Astrocyte (in vitro differentiated cells and primary cell): ENCODE results near the gene TMEM86A. TPM values are rescaled to one million over a fixed set of nuclear protein-coding genes. Genes with fewer than 3 reads are reported as not detected.
"Not testable (repeated sequence)": the region's sequence is repeated elsewhere in the genome, so short reads cannot be mapped to it uniquely, and the experiment has no call there.

Experiments
- DNase-seq: peaks from one replicate; pipeline ENCODE4 v3.0.0-alpha.2; 2010; ENCODE audit warnings: low read depth
- FAIRE-seq: peaks from 2 replicates; lab custom pipeline; 2011; peaks lifted over from hg19 to GRCh38; lab: Jason Lieb, UNC
- H2AFZ ChIP-seq: 2 replicates; pipeline ENCODE4 v1.6.0; 2012; ENCODE audit warnings: low read depth, low read length, inconsistent platforms
- H3K27ac ChIP-seq: 2 replicates; pipeline ENCODE4 v1.5.1; 2011; ENCODE audit warnings: low read depth, low read length, inconsistent platforms
- H3K27me3 ChIP-seq: 2 replicates; pipeline ENCODE4 v1.6.0; 2011; ENCODE audit warnings: low read length, inconsistent platforms; ENCODE audit not compliant: insufficient read depth
- H3K36me3 ChIP-seq: 2 replicates; pipeline ENCODE4 v1.5.1; 2011; ENCODE audit warnings: low read length, inconsistent platforms; ENCODE audit not compliant: insufficient read depth
- H3K4me1 ChIP-seq: 2 replicates; pipeline ENCODE4 v1.5.1; 2011; ENCODE audit warnings: low read length, inconsistent platforms; ENCODE audit not compliant: insufficient read depth
- H3K4me2 ChIP-seq: 2 replicates; pipeline ENCODE4 v1.6.0; 2012; ENCODE audit warnings: low read length, inconsistent platforms
- H3K4me3 ChIP-seq: 2 replicates; pipeline ENCODE4 v1.5.1; 2011; ENCODE audit warnings: low read depth, mild to moderate bottlenecking, low read length, inconsistent platforms; ENCODE audit not compliant: insufficient read depth
- H3K79me2 ChIP-seq: 2 replicates; pipeline ENCODE4 v1.6.0; 2012; ENCODE audit warnings: mild to moderate bottlenecking, low read length, inconsistent platforms; ENCODE audit not compliant: insufficient read depth
- H3K9ac ChIP-seq: 2 replicates; pipeline ENCODE4 v1.6.0; 2012; ENCODE audit warnings: mild to moderate bottlenecking, low read length, inconsistent platforms
- H3K9me3 ChIP-seq: 2 replicates; pipeline ENCODE4 v1.5.1; 2012; ENCODE audit warnings: low read depth, mild to moderate bottlenecking, low read length, inconsistent platforms; ENCODE audit not compliant: insufficient read depth
- H4K20me1 ChIP-seq: 2 replicates; pipeline ENCODE4 v1.6.0; 2012; ENCODE audit warnings: low read length, inconsistent platforms; ENCODE audit not compliant: insufficient read depth
- H3K27ac Mint-ChIP-seq: one replicate; pipeline ENCODE4 v1.8.0; 2021; ENCODE audit warnings: mild to moderate bottlenecking, mixed read lengths; ENCODE audit not compliant: unreplicated experiment
- H3K27me3 Mint-ChIP-seq: one replicate; pipeline ENCODE4 v1.8.0; 2021; ENCODE audit warnings: low read depth, mixed read lengths; ENCODE audit not compliant: unreplicated experiment
- H3K36me3 Mint-ChIP-seq: one replicate; pipeline ENCODE4 v1.8.0; 2021; ENCODE audit warnings: low read depth, mixed read lengths; ENCODE audit not compliant: unreplicated experiment
- H3K4me1 Mint-ChIP-seq: one replicate; pipeline ENCODE4 v1.8.0; 2021; ENCODE audit warnings: low read depth, mixed read lengths; ENCODE audit not compliant: unreplicated experiment
- H3K4me3 Mint-ChIP-seq: one replicate; pipeline ENCODE4 v1.8.0; 2021; ENCODE audit warnings: mild to moderate bottlenecking, moderate library complexity, mixed read lengths; ENCODE audit not compliant: unreplicated experiment
- H3K9me3 Mint-ChIP-seq: one replicate; pipeline ENCODE4 v1.8.0; 2021; ENCODE audit warnings: mild to moderate bottlenecking, mixed read lengths; ENCODE audit not compliant: unreplicated experiment
- EZH2 ChIP-seq: IDR thresholded peaks from 2 replicates; pipeline ENCODE4 v1.6.1; 2012; ENCODE audit warnings: mild to moderate bottlenecking, low read length, inconsistent platforms; ENCODE audit not compliant: insufficient read depth
- total RNA-seq: library from RNA; stranded (reverse); gene quantifications from 2 replicates; pipeline ENCODE4 v1.2.1, GENCODE V29; 2021
- TF ChIP-seq, protein P1 (sequence below): IDR thresholded peaks from 2 replicates; pipeline ENCODE4 v1.5.1; 2011; ENCODE audit warnings: low read depth, mild to moderate bottlenecking, inconsistent platforms, low read length, moderate library complexity; ENCODE audit not compliant: insufficient read depth

Gene TMEM86A
- total RNA-seq, 1 donor from 2014 or later: 4.0 TPM

DNA sequence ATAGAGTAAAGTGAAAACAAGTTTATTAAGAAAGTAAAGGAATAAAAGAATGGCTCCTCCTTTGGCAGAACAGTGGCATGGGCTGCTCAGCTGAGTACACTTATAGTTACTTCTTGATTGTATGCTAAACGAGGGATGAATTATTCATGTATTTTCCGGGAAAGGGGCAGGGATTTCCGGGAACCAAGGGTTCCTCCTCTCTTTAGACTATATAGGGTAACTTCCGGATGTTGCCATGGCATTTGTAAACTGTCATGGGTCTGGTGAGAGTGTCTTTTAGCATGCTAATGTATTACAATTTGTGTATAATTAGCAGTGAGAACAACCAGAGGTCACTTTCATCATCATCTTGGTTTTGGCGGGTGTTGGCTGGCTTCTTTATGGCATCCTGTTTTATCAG lies 40.9 kb upstream of the TMEM86A start:
- no peak for FAIRE-seq
- H3K27me3 ChIP-seq: no peaks in the 10 kb centered on the region
- Mint-ChIP-seq H3K9me3 (peaks cover 12% of the 10 kb centered on the region), H3K27me3 (peaks cover 21% of the 10 kb centered on the region), H3K36me3 (no peaks in the 10 kb centered on the region), H3K4me3 (no peak overlapping the region), H3K27ac (no peak overlapping the region), H3K4me1 (no peaks in the 10 kb centered on the region)
- H3K4me3 ChIP-seq: no peak overlapping the region
- H3K9ac ChIP-seq: no peak overlapping the region
- no peaks in the 10 kb centered on the region for H3K36me3 ChIP-seq
- TF ChIP-seq, protein P1, sequence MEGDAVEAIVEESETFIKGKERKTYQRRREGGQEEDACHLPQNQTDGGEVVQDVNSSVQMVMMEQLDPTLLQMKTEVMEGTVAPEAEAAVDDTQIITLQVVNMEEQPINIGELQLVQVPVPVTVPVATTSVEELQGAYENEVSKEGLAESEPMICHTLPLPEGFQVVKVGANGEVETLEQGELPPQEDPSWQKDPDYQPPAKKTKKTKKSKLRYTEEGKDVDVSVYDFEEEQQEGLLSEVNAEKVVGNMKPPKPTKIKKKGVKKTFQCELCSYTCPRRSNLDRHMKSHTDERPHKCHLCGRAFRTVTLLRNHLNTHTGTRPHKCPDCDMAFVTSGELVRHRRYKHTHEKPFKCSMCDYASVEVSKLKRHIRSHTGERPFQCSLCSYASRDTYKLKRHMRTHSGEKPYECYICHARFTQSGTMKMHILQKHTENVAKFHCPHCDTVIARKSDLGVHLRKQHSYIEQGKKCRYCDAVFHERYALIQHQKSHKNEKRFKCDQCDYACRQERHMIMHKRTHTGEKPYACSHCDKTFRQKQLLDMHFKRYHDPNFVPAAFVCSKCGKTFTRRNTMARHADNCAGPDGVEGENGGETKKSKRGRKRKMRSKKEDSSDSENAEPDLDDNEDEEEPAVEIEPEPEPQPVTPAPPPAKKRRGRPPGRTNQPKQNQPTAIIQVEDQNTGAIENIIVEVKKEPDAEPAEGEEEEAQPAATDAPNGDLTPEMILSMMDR: no peak
- TF ChIP-seq EZH2: no peak
- no peak for DNase-seq
- H3K27ac ChIP-seq: no peak overlapping the region
- no peaks in the 10 kb centered on the region for H3K79me2 ChIP-seq
- no peaks in the 10 kb centered on the region for H3K4me1 ChIP-seq
- H2AFZ ChIP-seq: no peak overlapping the region
- no peaks in the 10 kb centered on the region for H3K9me3 ChIP-seq
- H4K20me1 ChIP-seq: no peaks in the 10 kb centered on the region
- no peak overlapping the region for H3K4me2 ChIP-seq

GRCh38 chr11:18665353-18665872 lies 33.2 kb upstream of the TMEM86A start:
- not testable (repeated sequence) for H3K79me2 ChIP-seq
- peaks cover 21% of the 10 kb centered on the region for H3K27me3 Mint-ChIP-seq

GRCh38 chr11:18668131-18668530 lies 30.4 kb upstream of the TMEM86A start:
- H4K20me1 ChIP-seq: no peaks in the 10 kb centered on the region
- H3K9me3 Mint-ChIP-seq: no peaks in the 10 kb centered on the region
- peaks cover 19% of the 10 kb centered on the region for H3K4me1 Mint-ChIP-seq
- no peak overlapping the region for H3K4me3 ChIP-seq
- TF ChIP-seq, protein P1: no peak
- TF ChIP-seq EZH2: no peak
- peak overlapping the region; percentile 69 for H3K27ac Mint-ChIP-seq
- H3K36me3 ChIP-seq: no peaks in the 10 kb centered on the region
- H3K27me3 ChIP-seq: peaks cover 2% of the 10 kb centered on the region
- no peaks in the 10 kb centered on the region for H3K36me3 Mint-ChIP-seq
- no peak overlapping the region for H3K9ac ChIP-seq
- no peaks in the 10 kb centered on the region for H3K79me2 ChIP-seq
- no peak overlapping the region for H3K4me2 ChIP-seq
- DNase-seq: no peak
- no peak for FAIRE-seq
- H3K4me3 Mint-ChIP-seq: no peak overlapping the region
- no peaks in the 10 kb centered on the region for H3K9me3 ChIP-seq
- H2AFZ ChIP-seq: no peak overlapping the region
- H3K4me1 ChIP-seq: no peaks in the 10 kb centered on the region
- no peak overlapping the region for H3K27ac ChIP-seq
- peaks cover 2% of the 10 kb centered on the region for H3K27me3 Mint-ChIP-seq

More at GRCh38 chr11:18665353-18665872, 33.2 kb upstream of the TMEM86A start:
- not testable (repeated sequence) for H3K4me2 ChIP-seq, FAIRE-seq, H3K4me3 Mint-ChIP-seq, DNase-seq, H2AFZ ChIP-seq, H4K20me1 ChIP-seq, H3K27ac ChIP-seq, H3K4me3 ChIP-seq, H3K27me3 ChIP-seq, H3K9ac ChIP-seq, H3K9me3 Mint-ChIP-seq, H3K36me3 ChIP-seq, H3K27ac Mint-ChIP-seq, H3K36me3 Mint-ChIP-seq, H3K4me1 ChIP-seq, H3K9me3 ChIP-seq
- peaks cover 17% of the 10 kb centered on the region for H3K4me1 Mint-ChIP-seq
